Measurements from ENCODE around the gene TUBGCP4. TPM values are rescaled to one million over a fixed set of nuclear protein-coding genes. Genes with fewer than 3 reads are reported as not detected.

TUBGCP4 gene
- total RNA-seq: 21.0 TPM

GRCh38 chr15:43370975-43371974 lies at the start of gene TUBGCP4, which contains the start of gene ZSCAN29:
Gene TUBGCP4 (plus strand): TSS chr15:43371101. CDS start chr15:43371355, 254 bp downstream.
Gene ZSCAN29 (minus strand): TSS chr15:43371043. CDS start chr15:43369913, 1,130 bp downstream.

GRCh38 chr15:43329960-43330779 lies 40.7 kb upstream of the TUBGCP4 start, which contains the start of gene LCMT2:
Gene LCMT2 (minus strand): TSS chr15:43330573. CDS start chr15:43330489, 84 bp downstream.

Other genes with a start within 250 kb of the TUBGCP4 start
- gene TMEM62, start 237.5 kb upstream of the TUBGCP4 start, total RNA-seq: 28.1 TPM
- gene CCNDBP1, start 185.7 kb upstream of the TUBGCP4 start, total RNA-seq: 31.1 TPM
- 3.0 TPM for gene EPB42, start 150.1 kb upstream of the TUBGCP4 start, total RNA-seq
- gene TGM5, start 104.2 kb upstream of the TUBGCP4 start, total RNA-seq: not detected
- gene TGM7, start 68.8 kb upstream of the TUBGCP4 start, total RNA-seq: not detected
- 15.9 TPM for gene LCMT2, start 40.5 kb upstream of the TUBGCP4 start, total RNA-seq
- gene ZSCAN29, start 58 bp upstream of the TUBGCP4 start, total RNA-seq: 40.1 TPM
- 188 TPM for gene TP53BP1, start 122.1 kb downstream of the TUBGCP4 start, total RNA-seq
- gene MAP1A, start 146.5 kb downstream of the TUBGCP4 start, total RNA-seq: 97.6 TPM
- gene PPIP5K1, start 219.1 kb downstream of the TUBGCP4 start, total RNA-seq: 39.0 TPM
- gene CKMT1B, start 222.9 kb downstream of the TUBGCP4 start, total RNA-seq: 17.1 TPM
- 0.92 TPM for gene STRC, start 247.7 kb downstream of the TUBGCP4 start, total RNA-seq

Data from diencephalon (tissue), 1 donor.